ENCODE results near the gene FANCD2.

DNA sequence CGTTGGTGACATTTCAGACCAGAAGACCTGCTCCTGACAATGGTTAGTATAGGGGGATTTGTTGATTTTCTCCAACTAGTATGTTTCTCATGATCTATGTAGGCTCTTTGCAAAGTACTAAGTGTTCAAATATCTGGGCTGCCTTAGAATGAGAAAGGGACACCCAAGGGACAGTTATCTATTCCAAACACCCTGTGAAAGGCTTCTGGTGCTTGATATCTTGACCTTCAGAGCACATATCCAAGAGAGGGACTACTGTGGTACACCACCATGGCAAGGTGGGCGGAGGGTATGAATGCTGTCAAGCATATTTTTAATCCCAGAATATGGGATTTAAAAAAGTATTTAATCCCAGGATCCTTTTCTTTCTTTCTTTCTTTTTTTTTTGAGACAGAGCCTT lies 80.7 kb downstream of the FANCD2 start:
- TF ChIP-seq GABPA (IDR thresholded peaks at IDR 0.05 in 1 of 2, conservative IDR thresholded peaks at IDR 0.05 in 1 of 2) (no peak), JUND (IDR thresholded peaks at IDR 0.05) (no peak), NR2F2 (IDR thresholded peaks at IDR 0.05) (no peak)
- TF ChIP-seq, protein P1, sequence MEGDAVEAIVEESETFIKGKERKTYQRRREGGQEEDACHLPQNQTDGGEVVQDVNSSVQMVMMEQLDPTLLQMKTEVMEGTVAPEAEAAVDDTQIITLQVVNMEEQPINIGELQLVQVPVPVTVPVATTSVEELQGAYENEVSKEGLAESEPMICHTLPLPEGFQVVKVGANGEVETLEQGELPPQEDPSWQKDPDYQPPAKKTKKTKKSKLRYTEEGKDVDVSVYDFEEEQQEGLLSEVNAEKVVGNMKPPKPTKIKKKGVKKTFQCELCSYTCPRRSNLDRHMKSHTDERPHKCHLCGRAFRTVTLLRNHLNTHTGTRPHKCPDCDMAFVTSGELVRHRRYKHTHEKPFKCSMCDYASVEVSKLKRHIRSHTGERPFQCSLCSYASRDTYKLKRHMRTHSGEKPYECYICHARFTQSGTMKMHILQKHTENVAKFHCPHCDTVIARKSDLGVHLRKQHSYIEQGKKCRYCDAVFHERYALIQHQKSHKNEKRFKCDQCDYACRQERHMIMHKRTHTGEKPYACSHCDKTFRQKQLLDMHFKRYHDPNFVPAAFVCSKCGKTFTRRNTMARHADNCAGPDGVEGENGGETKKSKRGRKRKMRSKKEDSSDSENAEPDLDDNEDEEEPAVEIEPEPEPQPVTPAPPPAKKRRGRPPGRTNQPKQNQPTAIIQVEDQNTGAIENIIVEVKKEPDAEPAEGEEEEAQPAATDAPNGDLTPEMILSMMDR (IDR thresholded peaks at IDR 0.05; ENCODE audit: low read depth, low read length, missing input control) = no peak
